Esophagus muscularis mucosa (tissue), 4 donors: ENCODE measurements around the gene MEGF9. TPM values are rescaled to one million over a fixed set of nuclear protein-coding genes. Genes with fewer than 3 reads are reported as not detected.

Experiments
- DNase-seq: peaks from one replicate; pipeline ENCODE4 v3.0.0-alpha.2; 2017; ENCODE audit errors: extremely low spot score
- H3K27ac ChIP-seq, 4 donors: fragments of 200-600 bp; sonication (generic); replicated peaks in 1 of 4; 1 replicate in 3 of 4; 2 replicates in 1 of 4; pipeline ENCODE4 v1.5.1; 2016 to 2019; ENCODE audit warnings: mild to moderate bottlenecking in 1 of 4
- H3K27me3 ChIP-seq, 4 donors: fragments of 200-600 bp; sonication (generic); one replicate each; pipeline versions ENCODE4 v1.5.1 to v1.6.0; 2016 to 2019
- H3K36me3 ChIP-seq, 4 donors: fragments of 200-600 bp; sonication (generic); one replicate each; pipeline ENCODE4 v1.5.1; 2016 to 2019
- H3K4me1 ChIP-seq, 4 donors: fragments of 200-600 bp; sonication (generic); one replicate each; pipeline ENCODE4 v1.5.1; 2016 to 2019
- H3K4me3 ChIP-seq, 4 donors: fragments of 200-600 bp; sonication (generic); 1 replicate in 2 of 4; 2 replicates in 2 of 4; pipeline ENCODE4 v1.5.1; 2016 to 2019; ENCODE audit warnings: mild to moderate bottlenecking in 4 of 4, moderate library complexity in 1 of 4
- H3K9me3 ChIP-seq, 4 donors: fragments of 200-600 bp; sonication (generic); 1 replicate in 3 of 4; 2 replicates in 1 of 4; pipeline ENCODE4 v1.5.1; 2016 to 2019
- EP300 ChIP-seq: sonication (generic); formaldehyde crosslinking; IDR thresholded peaks from one replicate; pipeline ENCODE4 v1.6.1; 2017; ENCODE audit warnings: antibody characterized with exemption
- POLR2A ChIP-seq: fragments of 450-650 bp; IDR thresholded peaks from one replicate; pipeline ENCODE4 v1.6.1; 2017; ENCODE audit warnings: antibody characterized with exemption, moderate library complexity, mild to moderate bottlenecking, low read depth
- POLR2AphosphoS5 ChIP-seq, 2 donors: sonication (generic); formaldehyde crosslinking; IDR thresholded peaks; one replicate each; pipeline ENCODE4 v1.6.1; 2017; ENCODE audit warnings: antibody characterized with exemption in 2 of 2
- WGBS: methylation state at CpG from one replicate; pipeline ENCODE4 v1.1.5; 2018; 5-methylcytosine and 5-hydroxymethylcytosine counted together
- intact Hi-C: fragments of 100-400 bp; cut with DNase I; formaldehyde crosslinking; loops from one replicate; pipeline ENCODE4 v1.15.1; 2023
- total RNA-seq, 4 donors: library from RNA; depleted of rRNA; stranded (reverse); fragments of >200 nt; gene quantifications; one replicate each; pipeline versions ENCODE4 v1.1.0 to v1.2.1, GENCODE V29; 2016
- TF ChIP-seq, protein P1 (sequence below), 3 experiments: fragments of 200-600 bp in 2 of 3; fragments of 450-650 bp in 1 of 3; sonication (generic) in 2 of 3; IDR thresholded peaks; one replicate each; pipeline ENCODE4 v1.5.1; 2017 to 2019; ENCODE audit warnings: antibody characterized with exemption in 3 of 3, mild to moderate bottlenecking in 2 of 3, moderate library complexity in 1 of 3

The MEGF9 gene
- total RNA-seq, 4 donors from 2014 or later = 17.1 to 23.1 (median 18.9) TPM

DNA sequence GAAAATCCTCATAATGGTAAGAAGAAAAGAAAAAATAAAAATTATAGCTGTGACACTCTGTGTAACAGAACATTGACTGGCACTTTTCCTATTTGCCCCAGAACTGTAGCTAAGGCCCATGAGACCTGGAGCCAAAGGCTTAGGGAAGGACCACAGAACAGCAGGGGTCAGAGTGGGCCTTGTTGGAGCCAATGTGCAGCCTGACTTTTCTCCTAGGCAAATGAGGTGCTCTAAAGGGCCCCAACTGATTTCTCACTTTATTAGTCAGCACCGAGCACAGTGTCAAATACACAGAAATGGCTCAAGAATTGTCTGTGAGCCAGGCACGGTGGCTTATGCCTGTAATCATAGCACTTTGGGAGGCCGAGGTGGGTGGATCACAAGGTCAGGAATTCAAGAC is 4.0 kb upstream of the MEGF9 start:
- Histone ChIP-seq H3K4me1 (peaks cover 7 to 17% (median 14%) of the 10 kb centered on the region in 4 donors), H3K4me3 (no peak overlapping the region), H3K9me3 (no peaks in the 10 kb centered on the region), H3K27me3 (no peaks in the 10 kb centered on the region), H3K27ac (no peak overlapping the region), H3K36me3 (no peaks in the 10 kb centered on the region)
- TF ChIP-seq POLR2A (no peak), EP300 (no peak), POLR2AphosphoS5 (IDR thresholded peaks at IDR 0.05) (no peak)
- TF ChIP-seq, protein P1, sequence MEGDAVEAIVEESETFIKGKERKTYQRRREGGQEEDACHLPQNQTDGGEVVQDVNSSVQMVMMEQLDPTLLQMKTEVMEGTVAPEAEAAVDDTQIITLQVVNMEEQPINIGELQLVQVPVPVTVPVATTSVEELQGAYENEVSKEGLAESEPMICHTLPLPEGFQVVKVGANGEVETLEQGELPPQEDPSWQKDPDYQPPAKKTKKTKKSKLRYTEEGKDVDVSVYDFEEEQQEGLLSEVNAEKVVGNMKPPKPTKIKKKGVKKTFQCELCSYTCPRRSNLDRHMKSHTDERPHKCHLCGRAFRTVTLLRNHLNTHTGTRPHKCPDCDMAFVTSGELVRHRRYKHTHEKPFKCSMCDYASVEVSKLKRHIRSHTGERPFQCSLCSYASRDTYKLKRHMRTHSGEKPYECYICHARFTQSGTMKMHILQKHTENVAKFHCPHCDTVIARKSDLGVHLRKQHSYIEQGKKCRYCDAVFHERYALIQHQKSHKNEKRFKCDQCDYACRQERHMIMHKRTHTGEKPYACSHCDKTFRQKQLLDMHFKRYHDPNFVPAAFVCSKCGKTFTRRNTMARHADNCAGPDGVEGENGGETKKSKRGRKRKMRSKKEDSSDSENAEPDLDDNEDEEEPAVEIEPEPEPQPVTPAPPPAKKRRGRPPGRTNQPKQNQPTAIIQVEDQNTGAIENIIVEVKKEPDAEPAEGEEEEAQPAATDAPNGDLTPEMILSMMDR (IDR thresholded peaks at IDR 0.05) = no peak
- no peak for DNase-seq
- 66% methylated on average over 3 of the region's 3 CpGs for whole genome bisulfite sequencing
- intact Hi-C loops = loop anchor here (5.0 kb wide), 1 partner anchor 74 kb away; the partner anchor contains the start of gene FBXW2

GRCh38 chr9:120717176-120717575 is 2.9 kb upstream of the MEGF9 start:
- no peak overlapping the region for H3K4me3 ChIP-seq
- no peaks in the 10 kb centered on the region for H3K36me3 ChIP-seq
- no peaks in the 10 kb centered on the region for H3K9me3 ChIP-seq
- no peak overlapping the region for H3K27ac ChIP-seq
- intact Hi-C loops = loop anchor here (5.0 kb wide), 1 partner anchor 75 kb away; the partner anchor contains the start of gene FBXW2
- no peaks in the 10 kb centered on the region for H3K27me3 ChIP-seq
- TF ChIP-seq POLR2AphosphoS5 (IDR thresholded peaks at IDR 0.05) = no peak
- no peak for TF ChIP-seq EP300
- no peak for TF ChIP-seq POLR2A
- TF ChIP-seq, protein P1 (IDR thresholded peaks at IDR 0.05) = no peak
- DNase-seq = no peak
- H3K4me1 ChIP-seq = peaks cover 12 to 28% (median 25%) of the 10 kb centered on the region in 4 donors
- WGBS = 86% methylated on average over 2 of the region's 2 CpGs

GRCh38 chr9:120716483-120716882 is 2.2 kb upstream of the MEGF9 start:
- intact Hi-C loops = loop anchor here (5.0 kb wide), 1 partner anchor 76 kb away; the partner anchor contains the start of gene FBXW2
- no peak overlapping the region for H3K27ac ChIP-seq
- WGBS = 89% methylated on average over 5 of the region's 5 CpGs
- no peak for DNase-seq
- H3K9me3 ChIP-seq = no peaks in the 10 kb centered on the region
- TF ChIP-seq, protein P1 (IDR thresholded peaks at IDR 0.05) = no peak
- TF ChIP-seq EP300 = no peak
- no peak overlapping the region for H3K4me3 ChIP-seq
- no peaks in the 10 kb centered on the region for H3K27me3 ChIP-seq
- H3K4me1 ChIP-seq = peaks cover 12 to 35% (median 32%) of the 10 kb centered on the region in 4 donors
- H3K36me3 ChIP-seq = no peaks in the 10 kb centered on the region

GRCh38 chr9:120715389-120715924 is 1.2 kb upstream of the MEGF9 start:
- no peaks in the 10 kb centered on the region for H3K36me3 ChIP-seq
- H3K4me3 ChIP-seq = peak overlapping the region; percentile 67 to 91 (median 86)
- TF ChIP-seq POLR2AphosphoS5 (IDR thresholded peaks at IDR 0.05) (peak in 1 of 2 donors; percentile 36), POLR2A (no peak)
- intact Hi-C loops = loop anchor here (5.0 kb wide), 1 partner anchor 77 kb away; the partner anchor contains the start of gene FBXW2
- WGBS = 41% methylated on average over 11 of the region's 14 CpGs
- H3K9me3 ChIP-seq = no peaks in the 10 kb centered on the region
- H3K27me3 ChIP-seq = no peaks in the 10 kb centered on the region
- H3K4me1 ChIP-seq = peaks cover 12 to 46% (median 41%) of the 10 kb centered on the region in 4 donors
- peak overlapping the region; percentile 83 to 87 (median 84) for H3K27ac ChIP-seq
- DNase-seq = no peak

- no peak for DNase-seq
These were observed 647 bp upstream of the MEGF9 start for GRCh38 chr9:120714846-120715388.

More at GRCh38 chr9:120714846-120715388, 647 bp upstream of the MEGF9 start:
- no peaks in the 10 kb centered on the region for H3K9me3 ChIP-seq
- peaks cover 12 to 46% (median 43%) of the 10 kb centered on the region in 4 donors for H3K4me1 ChIP-seq
- H3K27me3 ChIP-seq = no peaks in the 10 kb centered on the region
- WGBS = 33% methylated on average over 5 of the region's 30 CpGs
- H3K36me3 ChIP-seq = no peaks in the 10 kb centered on the region
- TF ChIP-seq EP300 = no peak
- TF ChIP-seq, protein P1 (IDR thresholded peaks at IDR 0.05) = no peak
- TF ChIP-seq POLR2AphosphoS5 (IDR thresholded peaks at IDR 0.05) = no peak
- no peak for TF ChIP-seq POLR2A
- H3K27ac ChIP-seq = peak overlapping the region; percentile 83 to 87 (median 84)
- intact Hi-C loops = loop anchor here (5.0 kb wide), 2 partner anchors 77 to 93 kb away; partner anchors contain the start of gene FBXW2
- H3K4me3 ChIP-seq = peak overlapping the region; percentile 67 to 91 (median 86)
